MM.1S (cell line): ENCODE data around the gene SMIM10L1.

Experiments used
- EZH2 ChIP-seq: fragments of 300-600 bp; sonication (generic); optimal IDR thresholded peaks from 2 replicates; pipeline ENCODE3; 2017; ENCODE audit warnings: low read depth, mild to moderate bottlenecking, antibody characterized with exemption, low read length, mixed read lengths
- TF ChIP-seq, protein P1 (sequence below): fragments of 300-600 bp; sonication (generic); IDR thresholded peaks from 2 replicates; pipeline ENCODE4 v1.5.1; 2016; ENCODE audit warnings: antibody characterized with exemption, low read length, mixed read lengths

DNA sequence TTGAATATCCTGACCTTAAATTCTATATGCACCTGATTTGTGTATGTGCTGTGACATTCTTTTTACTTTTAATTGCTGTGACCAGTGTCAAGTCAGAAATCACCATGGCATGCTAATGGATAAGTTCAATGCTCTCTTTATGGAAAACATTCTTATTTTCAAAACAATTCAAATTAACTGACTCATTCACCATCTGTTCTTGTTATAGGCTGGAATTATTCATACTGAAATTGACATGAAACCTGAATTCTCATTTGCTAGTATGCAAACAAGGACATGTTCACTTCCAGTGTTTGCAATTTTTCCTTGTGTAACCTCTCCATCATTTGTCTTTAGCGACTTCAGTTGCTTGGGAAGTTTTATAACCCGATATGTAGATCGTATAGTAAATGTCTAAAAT, 36.7 kb upstream of the SMIM10L1 start, which contains the start of gene TAS2R30:
- TF ChIP-seq, protein P1, sequence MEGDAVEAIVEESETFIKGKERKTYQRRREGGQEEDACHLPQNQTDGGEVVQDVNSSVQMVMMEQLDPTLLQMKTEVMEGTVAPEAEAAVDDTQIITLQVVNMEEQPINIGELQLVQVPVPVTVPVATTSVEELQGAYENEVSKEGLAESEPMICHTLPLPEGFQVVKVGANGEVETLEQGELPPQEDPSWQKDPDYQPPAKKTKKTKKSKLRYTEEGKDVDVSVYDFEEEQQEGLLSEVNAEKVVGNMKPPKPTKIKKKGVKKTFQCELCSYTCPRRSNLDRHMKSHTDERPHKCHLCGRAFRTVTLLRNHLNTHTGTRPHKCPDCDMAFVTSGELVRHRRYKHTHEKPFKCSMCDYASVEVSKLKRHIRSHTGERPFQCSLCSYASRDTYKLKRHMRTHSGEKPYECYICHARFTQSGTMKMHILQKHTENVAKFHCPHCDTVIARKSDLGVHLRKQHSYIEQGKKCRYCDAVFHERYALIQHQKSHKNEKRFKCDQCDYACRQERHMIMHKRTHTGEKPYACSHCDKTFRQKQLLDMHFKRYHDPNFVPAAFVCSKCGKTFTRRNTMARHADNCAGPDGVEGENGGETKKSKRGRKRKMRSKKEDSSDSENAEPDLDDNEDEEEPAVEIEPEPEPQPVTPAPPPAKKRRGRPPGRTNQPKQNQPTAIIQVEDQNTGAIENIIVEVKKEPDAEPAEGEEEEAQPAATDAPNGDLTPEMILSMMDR = no peak
- TF ChIP-seq EZH2 = no peak
